GM10248 (cell line): ENCODE measurements around the gene STARD7.
A peak's percentile ranks its signal among the peaks of the same experiment; 100 is the strongest.

Source experiments
- CTCF ChIA-PET: fragments of 300-600 bp; sonication (Branson Sonifier 250); formaldehyde crosslinking; extraction: SDS; loops from one replicate; lab custom pipeline; 2021; ENCODE audit warnings: antibody characterized with exemption; lab: Yijun Ruan, JAX
- POLR2A ChIA-PET: fragments of 350-650 bp; sonication (Branson Sonifier 250); formaldehyde crosslinking; extraction: SDS; loops from one replicate; lab custom pipeline; 2020; ENCODE audit warnings: antibody characterized with exemption; lab: Yijun Ruan, JAX
- DNase-seq: peaks from one replicate; pipeline ENCODE4 v3.0.0; 2012; ENCODE audit errors: extremely low spot score
- TF ChIP-seq, protein P1 (sequence below): IDR thresholded peaks from 2 replicates; pipeline ENCODE4 v1.5.1; 2012; ENCODE audit warnings: mild to moderate bottlenecking, low read depth; ENCODE audit errors: extremely low read depth, missing control alignments, control extremely low read depth

The STARD7 gene

GRCh38 chr2:96138179-96139145 lies 70.2 kb downstream of the STARD7 start, which contains the start of gene ASTL:
ASTL (minus strand) TSS chr2:96138502; CDS start chr2:96138436, 66 bp downstream.
- CTCF ChIA-PET, result interaction anchor here (0.7 to 20.4 kb wide), 38 partner anchors 8 to 422 kb away, joined by 3 to 658 read pairs (median 5); partner anchors contain the start of genes CIAO1, NCAPH, STARD7 and TMEM127
- DNase-seq, result peak; percentile 78
- TF ChIP-seq, protein P1, sequence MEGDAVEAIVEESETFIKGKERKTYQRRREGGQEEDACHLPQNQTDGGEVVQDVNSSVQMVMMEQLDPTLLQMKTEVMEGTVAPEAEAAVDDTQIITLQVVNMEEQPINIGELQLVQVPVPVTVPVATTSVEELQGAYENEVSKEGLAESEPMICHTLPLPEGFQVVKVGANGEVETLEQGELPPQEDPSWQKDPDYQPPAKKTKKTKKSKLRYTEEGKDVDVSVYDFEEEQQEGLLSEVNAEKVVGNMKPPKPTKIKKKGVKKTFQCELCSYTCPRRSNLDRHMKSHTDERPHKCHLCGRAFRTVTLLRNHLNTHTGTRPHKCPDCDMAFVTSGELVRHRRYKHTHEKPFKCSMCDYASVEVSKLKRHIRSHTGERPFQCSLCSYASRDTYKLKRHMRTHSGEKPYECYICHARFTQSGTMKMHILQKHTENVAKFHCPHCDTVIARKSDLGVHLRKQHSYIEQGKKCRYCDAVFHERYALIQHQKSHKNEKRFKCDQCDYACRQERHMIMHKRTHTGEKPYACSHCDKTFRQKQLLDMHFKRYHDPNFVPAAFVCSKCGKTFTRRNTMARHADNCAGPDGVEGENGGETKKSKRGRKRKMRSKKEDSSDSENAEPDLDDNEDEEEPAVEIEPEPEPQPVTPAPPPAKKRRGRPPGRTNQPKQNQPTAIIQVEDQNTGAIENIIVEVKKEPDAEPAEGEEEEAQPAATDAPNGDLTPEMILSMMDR, result peak; percentile 77
- POLR2A ChIA-PET, result interaction anchor here (0.6 to 5.1 kb wide), 12 partner anchors 11 to 466 kb away, joined by 3 to 57 read pairs (median 5); partner anchors contain the start of gene STARD7

- TF ChIP-seq, protein P1, result no peak
- POLR2A ChIA-PET, result interaction anchor here (0.5 to 5.1 kb wide), 7 partner anchors 12 to 394 kb away, joined by 3 to 57 read pairs (median 5); partner anchors contain the start of gene STARD7
Observed at GRCh38 chr2:96137321-96138178, 71.1 kb downstream of the STARD7 start.

DNA sequence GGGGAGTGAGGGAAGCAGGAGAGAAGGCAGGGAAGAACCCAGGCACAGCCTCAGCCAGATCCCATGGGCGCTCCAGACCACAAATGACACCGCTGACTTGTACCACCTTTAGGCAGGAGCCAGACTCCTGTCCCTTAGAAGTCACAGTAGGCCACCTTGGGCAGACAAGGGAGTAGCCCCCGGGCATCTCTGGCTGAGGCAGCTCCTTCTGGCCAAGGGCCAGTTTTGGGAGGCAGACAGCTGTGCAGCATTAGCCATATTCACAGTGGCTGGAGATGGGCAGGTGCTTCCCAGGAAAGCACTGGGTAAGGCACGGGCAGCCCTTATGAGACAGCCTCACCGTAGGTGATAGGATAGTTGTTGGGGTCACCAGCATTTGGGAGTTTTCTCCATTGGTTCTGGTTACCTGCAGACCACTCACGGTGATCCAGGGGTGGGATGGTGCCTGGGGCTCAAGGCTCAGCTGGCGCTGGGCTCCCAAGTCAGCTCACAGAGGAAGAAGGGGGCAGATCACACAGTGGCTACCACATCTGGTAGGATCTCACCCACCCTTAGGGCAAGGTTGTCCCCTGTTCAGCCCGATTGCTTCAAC lies 72.4 kb downstream of the STARD7 start:
- ChIA-PET POLR2A (interaction anchor here (5.1 kb wide), 1 partner anchor 39 kb away, joined by 57 read pairs; no protein-coding TSS in a partner anchor), CTCF (interaction anchor here (0.8 to 20.4 kb wide), 6 partner anchors 11 to 375 kb away, joined by 3 to 658 read pairs (median 23); partner anchors contain the start of genes CIAO1 and TMEM127)
- TF ChIP-seq, protein P1, result no peak
- DNase-seq, result no peak

More at GRCh38 chr2:96137321-96138178, 71.1 kb downstream of the STARD7 start:
- no peak for DNase-seq
- CTCF ChIA-PET, result interaction anchor here (1.0 to 20.4 kb wide), 19 partner anchors 7 to 373 kb away, joined by 3 to 658 read pairs (median 14); partner anchors contain the start of genes CIAO1, STARD7 and TMEM127

- ChIA-PET CTCF (interaction anchor here (1.9 to 20.4 kb wide), 3 partner anchors 32 to 375 kb away, joined by 5 to 658 read pairs (median 32); no protein-coding TSS in a partner anchor), POLR2A (no interaction called here)
- TF ChIP-seq, protein P1, result no peak
- DNase-seq, result no peak
Observed at GRCh38 chr2:96135621-96136020, 73.0 kb downstream of the STARD7 start.

GRCh38 chr2:96135171-96135570 lies 73.5 kb downstream of the STARD7 start:
- TF ChIP-seq, protein P1, result no peak
- POLR2A ChIA-PET, result no interaction called here
- CTCF ChIA-PET, result interaction anchor here (0.8 to 20.4 kb wide), 3 partner anchors 9 to 142 kb away, joined by 3 to 658 read pairs (median 5); no protein-coding TSS in a partner anchor
- DNase-seq, result no peak
